Ovary (tissue), 9 donors: Measurements from ENCODE around the gene NOX5. TPM values are rescaled to one million over a fixed set of nuclear protein-coding genes. Genes with fewer than 3 reads are reported as not detected.

ENCODE experiments used
- DNase-seq, 5 donors: peaks; one replicate each; pipeline ENCODE4 v3.0.0-alpha.2; 2019 to 2020
- H3K27ac ChIP-seq, 2 donors: fragments of 200-600 bp; one replicate each; pipeline versions ENCODE4 v1.5.1 to v1.8.0; 2019 to 2022
- H3K27me3 ChIP-seq: fragments of 200-600 bp; one replicate; pipeline ENCODE4 v1.8.0; 2022
- H3K36me3 ChIP-seq: fragments of 200-600 bp; sonication (generic); one replicate; pipeline ENCODE4 v1.5.1; 2019
- H3K4me1 ChIP-seq: one replicate; pipeline ENCODE4 v1.8.1; 2013; ENCODE audit warnings: mild to moderate bottlenecking, moderate library complexity; ENCODE audit not compliant: insufficient read depth
- H3K4me3 ChIP-seq: fragments of 200-600 bp; sonication (generic); one replicate; pipeline ENCODE4 v1.5.1; 2017
- H3K9me3 ChIP-seq, 2 donors: fragments of 200-600 bp in 1 of 2; sonication (generic) in 1 of 2; one replicate each; pipeline versions ENCODE4 v1.5.1 to v1.8.1; 2013 to 2019; ENCODE audit warnings: mild to moderate bottlenecking in 1 of 2, moderate library complexity in 1 of 2
- EP300 ChIP-seq: sonication (generic); formaldehyde crosslinking; IDR thresholded peaks from one replicate; pipeline ENCODE4 v1.6.1; 2017; ENCODE audit warnings: antibody characterized with exemption
- POLR2A ChIP-seq: fragments of 450-650 bp; IDR thresholded peaks from one replicate; pipeline ENCODE4 v1.6.1; 2017; ENCODE audit warnings: antibody characterized with exemption, mild to moderate bottlenecking, moderate library complexity
- WGBS, 3 donors: extraction: QIAGEN DNeasy Blood & Tissue Kit in 1 of 3; methylation state at CpG; one replicate each; pipeline versions ENCODE4 v1.1.5 to v1.1.7; 2013 to 2017; 5-methylcytosine and 5-hydroxymethylcytosine counted together
- intact Hi-C, 4 donors: fragments of 100-400 bp; cut with DNase I; formaldehyde crosslinking; loops; one replicate each; pipeline versions ENCODE4 v1.11.0 to v1.15.1; 2022 to 2023
- polyA plus RNA-seq, 2 donors: library from polyadenylated mRNA; stranded (reverse); fragments of 200-250 nt in 1 of 2; fragments of 350-450 nt in 1 of 2; fragmentation: Illumina TruSeq in 1 of 2; extraction: RNeasy Lipid Tissue Mini Kit (QIAGEN cat#74804) in 1 of 2; gene quantifications; one replicate each; pipeline ENCODE4 v1.2.3, GENCODE V29; 2013 to 2014
- total RNA-seq, 7 donors: library from RNA; depleted of rRNA in 2 of 7; stranded (reverse); fragments of >200 nt in 2 of 7; fragmentation: NEBNext Ultra II Directional in 3 of 7; extraction: Animal tissue kit (Norgen Biotek cat#: 25700) in 3 of 7; gene quantifications; one replicate each; pipeline versions ENCODE4 v1.1.0 to v1.2.4, GENCODE V29; 2016 to 2023
- TF ChIP-seq, protein P1 (sequence below), 3 donors: fragments of 450-650 bp in 2 of 3; fragments of 200-600 bp in 1 of 3; IDR thresholded peaks; one replicate each; pipeline versions ENCODE4 v1.5.1 to v1.8.0; 2016 to 2022; ENCODE audit warnings: antibody characterized with exemption in 3 of 3, mild to moderate bottlenecking in 1 of 3
- donor health status: DM: no; HTN: no; CAD: no; lungs with moderate emphysema.
- donor health status: DM: no; HTN: no; CAD: no.
- donor health status: Bipolar disorder and iron deficiency.
- donor health status: DM: yes; HTN: yes; CAD: no.
- donor health status: DM: no; HTN: no; CAD: no.
- donor health status: DM: yes; HTN: yes; CAD: no.

The NOX5 gene
- total and polyA plus RNA-seq, 9 donors: 0.10 to 1.5 (median 0.42) TPM; not detected in 1

DNA sequence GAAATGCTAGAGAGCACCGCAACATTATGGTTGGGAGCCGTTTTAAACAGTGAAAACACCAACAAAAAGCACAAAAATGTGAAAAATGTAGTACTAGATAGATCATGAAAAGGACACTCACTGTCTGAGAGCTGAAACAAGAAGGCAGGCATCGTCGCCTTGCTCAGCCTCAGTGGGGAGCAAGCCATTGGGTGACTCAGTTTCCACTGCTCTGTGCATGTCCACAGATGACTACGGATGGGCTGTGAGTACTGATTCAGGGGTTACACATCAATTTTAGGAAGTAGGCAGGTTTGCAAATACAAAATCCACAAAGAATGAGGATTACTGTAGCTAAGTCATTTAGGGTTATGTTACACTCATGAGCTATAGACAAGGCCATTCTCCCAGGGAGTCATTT lies 10.8 kb downstream of the NOX5 start:
- Histone ChIP-seq H3K27me3 (no peaks in the 10 kb centered on the region), H3K4me1 (no peaks in the 10 kb centered on the region), H3K4me3 (no peak overlapping the region), H3K36me3 (no peaks in the 10 kb centered on the region), H3K27ac (no peak overlapping the region), H3K9me3 (no peaks in the 10 kb centered on the region)
- DNase-seq: no peak
- WGBS, 3 donors: 57 to 71% (median 64%) methylated on average over 5 of the region's 5 CpGs
- intact Hi-C loops: no loop called here
- no peak for TF ChIP-seq POLR2A
- TF ChIP-seq, protein P1, sequence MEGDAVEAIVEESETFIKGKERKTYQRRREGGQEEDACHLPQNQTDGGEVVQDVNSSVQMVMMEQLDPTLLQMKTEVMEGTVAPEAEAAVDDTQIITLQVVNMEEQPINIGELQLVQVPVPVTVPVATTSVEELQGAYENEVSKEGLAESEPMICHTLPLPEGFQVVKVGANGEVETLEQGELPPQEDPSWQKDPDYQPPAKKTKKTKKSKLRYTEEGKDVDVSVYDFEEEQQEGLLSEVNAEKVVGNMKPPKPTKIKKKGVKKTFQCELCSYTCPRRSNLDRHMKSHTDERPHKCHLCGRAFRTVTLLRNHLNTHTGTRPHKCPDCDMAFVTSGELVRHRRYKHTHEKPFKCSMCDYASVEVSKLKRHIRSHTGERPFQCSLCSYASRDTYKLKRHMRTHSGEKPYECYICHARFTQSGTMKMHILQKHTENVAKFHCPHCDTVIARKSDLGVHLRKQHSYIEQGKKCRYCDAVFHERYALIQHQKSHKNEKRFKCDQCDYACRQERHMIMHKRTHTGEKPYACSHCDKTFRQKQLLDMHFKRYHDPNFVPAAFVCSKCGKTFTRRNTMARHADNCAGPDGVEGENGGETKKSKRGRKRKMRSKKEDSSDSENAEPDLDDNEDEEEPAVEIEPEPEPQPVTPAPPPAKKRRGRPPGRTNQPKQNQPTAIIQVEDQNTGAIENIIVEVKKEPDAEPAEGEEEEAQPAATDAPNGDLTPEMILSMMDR (IDR thresholded peaks at IDR 0.05): no peak
- no peak for TF ChIP-seq EP300

- Histone ChIP-seq H3K4me1 (no peaks in the 10 kb centered on the region), H3K4me3 (no peak overlapping the region), H3K27ac (no peak overlapping the region), H3K27me3 (no peaks in the 10 kb centered on the region), H3K36me3 (no peaks in the 10 kb centered on the region), H3K9me3 (no peaks in the 10 kb centered on the region)
- DNase-seq: no peak
- 91 to 97% (median 92%) methylated on average over 5 of the region's 5 CpGs for WGBS, 3 donors
- TF ChIP-seq POLR2A (no peak), EP300 (no peak)
- TF ChIP-seq, protein P1 (IDR thresholded peaks at IDR 0.05): no peak
- intact Hi-C loops: no loop called here
These were observed 11.9 kb downstream of the NOX5 start for GRCh38 chr15:69026355-69026754.

DNA sequence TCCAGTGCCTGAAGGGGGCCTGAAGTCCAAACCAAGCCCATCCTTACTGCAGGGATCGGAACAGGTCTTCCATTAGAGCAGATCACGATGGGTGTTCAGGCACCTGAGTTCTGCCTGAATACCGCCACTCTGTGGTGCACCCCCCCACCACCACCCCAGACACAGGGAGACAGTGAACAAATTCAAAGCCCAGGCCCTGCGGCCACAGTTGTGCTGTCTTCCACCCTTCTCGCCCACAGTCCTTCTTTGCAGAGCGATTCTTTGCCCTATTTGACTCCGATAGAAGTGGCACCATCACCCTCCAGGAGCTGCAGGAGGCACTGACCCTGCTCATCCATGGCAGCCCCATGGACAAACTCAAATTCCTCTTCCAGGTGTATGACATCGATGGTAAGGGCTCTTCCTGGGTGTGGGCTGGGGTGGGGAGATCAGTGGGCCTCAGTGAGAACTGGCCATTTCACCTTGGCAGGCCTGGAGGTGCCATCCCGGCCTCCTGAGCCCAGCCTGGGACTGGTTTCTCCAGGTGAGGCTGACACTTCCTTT lies 13.6 kb downstream of the NOX5 start:
- TF ChIP-seq POLR2A: no peak
- TF ChIP-seq, protein P1 (IDR thresholded peaks at IDR 0.05): no peak
- no peak for TF ChIP-seq EP300
- WGBS, 3 donors: 94 to 98% (median 97%) methylated on average over 9 of the region's 9 CpGs
- DNase-seq: no peak
- Histone ChIP-seq H3K4me3 (no peak overlapping the region), H3K27ac (no peak overlapping the region), H3K9me3 (no peaks in the 10 kb centered on the region), H3K36me3 (no peaks in the 10 kb centered on the region), H3K27me3 (no peaks in the 10 kb centered on the region), H3K4me1 (no peaks in the 10 kb centered on the region)
- intact Hi-C loops: no loop called here

- Histone ChIP-seq H3K27ac (no peak overlapping the region), H3K4me3 (no peak overlapping the region), H3K4me1 (no peaks in the 10 kb centered on the region), H3K27me3 (no peaks in the 10 kb centered on the region), H3K36me3 (no peaks in the 10 kb centered on the region), H3K9me3 (no peaks in the 10 kb centered on the region)
- 14 to 31% (median 18%) methylated on average over 18 to 42 of the region's 42 CpGs for WGBS, 3 donors
- TF ChIP-seq POLR2A: no peak
- TF ChIP-seq EP300: no peak
- TF ChIP-seq, protein P1 (IDR thresholded peaks at IDR 0.05): no peak
- peak in 4 of 5 donors; percentile 23 to 74 (median 35) for DNase-seq
- intact Hi-C loops: no loop called here
These were observed 16.8 kb downstream of the NOX5 start for GRCh38 chr15:69031013-69032001.
